Activated B cell treated with CpG ODN at 0.5 μM for 24 hours (primary cell): ENCODE data around the gene SNRNP70. TPM values are rescaled to one million over a fixed set of nuclear protein-coding genes. Genes with fewer than 3 reads are reported as not detected.

Source experiments
- ATAC-seq: fragments of 200-7000 bp; cut with Tn5 transposase; one replicate; pipeline ENCODE4 v1.10.0; 2021; ENCODE audit warnings: low read depth, mild to moderate bottlenecking, moderate library complexity
- CTCF ChIA-PET: fragments of 350-600 bp; sonication (Branson Sonifier 250); formaldehyde crosslinking; loops from one replicate; lab custom pipeline; 2021; ENCODE audit warnings: antibody characterized with exemption; lab: Charles Lee
- POLR2A ChIA-PET: fragments of 350-600 bp; sonication (Branson Sonifier 250); formaldehyde crosslinking; loops from one replicate; lab custom pipeline; 2021; ENCODE audit warnings: antibody characterized with exemption; lab: Charles Lee
- DNase-seq: peaks from one replicate; pipeline ENCODE4 v3.0.0; 2022
- H3K27ac Mint-ChIP-seq: one replicate; pipeline ENCODE4 v1.8.0; 2020; ENCODE audit warnings: mixed read lengths
- H3K27me3 Mint-ChIP-seq: one replicate; pipeline ENCODE4 v1.8.0; 2021; ENCODE audit warnings: mixed read lengths
- H3K36me3 Mint-ChIP-seq: one replicate; pipeline ENCODE4 v1.8.0; 2021; ENCODE audit warnings: low read depth, mixed read lengths
- H3K4me1 Mint-ChIP-seq: one replicate; pipeline ENCODE4 v1.8.0; 2021; ENCODE audit warnings: mixed read lengths
- H3K4me3 Mint-ChIP-seq: one replicate; pipeline ENCODE4 v1.8.0; 2020; ENCODE audit warnings: mild to moderate bottlenecking, mixed read lengths
- H3K9me3 Mint-ChIP-seq: one replicate; pipeline ENCODE4 v1.8.0; 2020; ENCODE audit warnings: mixed read lengths
- intact Hi-C: fragments of 100-400 bp; cut with micrococcal nuclease; formaldehyde crosslinking; loops from one replicate; pipeline ENCODE4 v1.15.1; 2024
- total RNA-seq: library from RNA; stranded (reverse); gene quantifications from 2 replicates; pipeline ENCODE4 v1.2.3, GENCODE V29; 2022
- TF ChIP-seq, protein P1 (sequence below): fragments of 200-600 bp; IDR thresholded peaks from one replicate; pipeline ENCODE4 v1.8.0; 2022; ENCODE audit warnings: antibody characterized with exemption, mild to moderate bottlenecking

Gene SNRNP70
- total RNA-seq, 1 donor from 2014 or later = 298 TPM

DNA sequence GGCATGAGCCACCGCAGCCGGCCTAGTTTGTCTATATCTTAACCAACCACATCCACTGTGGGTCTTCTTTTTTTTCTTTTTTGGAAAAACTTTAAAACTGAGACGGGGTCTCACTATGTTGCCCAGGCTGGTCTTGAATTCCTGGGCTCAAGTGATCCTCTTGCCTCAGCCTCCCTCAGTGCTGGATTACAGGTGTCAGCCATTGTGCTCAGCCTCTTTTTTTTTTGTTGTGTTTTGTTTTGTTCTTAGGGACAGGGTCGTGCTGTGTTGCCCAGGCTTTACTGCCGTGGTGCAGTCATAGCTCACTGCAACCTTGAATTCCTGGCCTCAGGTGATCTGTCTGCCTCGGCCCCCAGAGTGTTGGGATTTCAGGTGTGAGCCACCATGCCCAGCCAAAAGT is 7.4 kb downstream of the SNRNP70 start:
- ChIA-PET CTCF (interaction anchor here (1.1 kb wide), 1 partner anchor 106 kb away, joined by 3 read pairs; no protein-coding TSS in a partner anchor), POLR2A (no interaction called here)
- Mint-ChIP-seq H3K27ac (no peak overlapping the region), H3K36me3 (peaks cover 82% of the 10 kb centered on the region), H3K27me3 (no peaks in the 10 kb centered on the region), H3K4me3 (no peak overlapping the region), H3K4me1 (peaks cover 22% of the 10 kb centered on the region), H3K9me3 (no peaks in the 10 kb centered on the region)
- ATAC-seq = no peak
- TF ChIP-seq, protein P1, sequence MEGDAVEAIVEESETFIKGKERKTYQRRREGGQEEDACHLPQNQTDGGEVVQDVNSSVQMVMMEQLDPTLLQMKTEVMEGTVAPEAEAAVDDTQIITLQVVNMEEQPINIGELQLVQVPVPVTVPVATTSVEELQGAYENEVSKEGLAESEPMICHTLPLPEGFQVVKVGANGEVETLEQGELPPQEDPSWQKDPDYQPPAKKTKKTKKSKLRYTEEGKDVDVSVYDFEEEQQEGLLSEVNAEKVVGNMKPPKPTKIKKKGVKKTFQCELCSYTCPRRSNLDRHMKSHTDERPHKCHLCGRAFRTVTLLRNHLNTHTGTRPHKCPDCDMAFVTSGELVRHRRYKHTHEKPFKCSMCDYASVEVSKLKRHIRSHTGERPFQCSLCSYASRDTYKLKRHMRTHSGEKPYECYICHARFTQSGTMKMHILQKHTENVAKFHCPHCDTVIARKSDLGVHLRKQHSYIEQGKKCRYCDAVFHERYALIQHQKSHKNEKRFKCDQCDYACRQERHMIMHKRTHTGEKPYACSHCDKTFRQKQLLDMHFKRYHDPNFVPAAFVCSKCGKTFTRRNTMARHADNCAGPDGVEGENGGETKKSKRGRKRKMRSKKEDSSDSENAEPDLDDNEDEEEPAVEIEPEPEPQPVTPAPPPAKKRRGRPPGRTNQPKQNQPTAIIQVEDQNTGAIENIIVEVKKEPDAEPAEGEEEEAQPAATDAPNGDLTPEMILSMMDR = no peak
- DNase-seq = no peak
- intact Hi-C loops = loop anchor here (10.0 kb wide), 1 partner anchor 482 kb away; no protein-coding TSS in a partner anchor

DNA sequence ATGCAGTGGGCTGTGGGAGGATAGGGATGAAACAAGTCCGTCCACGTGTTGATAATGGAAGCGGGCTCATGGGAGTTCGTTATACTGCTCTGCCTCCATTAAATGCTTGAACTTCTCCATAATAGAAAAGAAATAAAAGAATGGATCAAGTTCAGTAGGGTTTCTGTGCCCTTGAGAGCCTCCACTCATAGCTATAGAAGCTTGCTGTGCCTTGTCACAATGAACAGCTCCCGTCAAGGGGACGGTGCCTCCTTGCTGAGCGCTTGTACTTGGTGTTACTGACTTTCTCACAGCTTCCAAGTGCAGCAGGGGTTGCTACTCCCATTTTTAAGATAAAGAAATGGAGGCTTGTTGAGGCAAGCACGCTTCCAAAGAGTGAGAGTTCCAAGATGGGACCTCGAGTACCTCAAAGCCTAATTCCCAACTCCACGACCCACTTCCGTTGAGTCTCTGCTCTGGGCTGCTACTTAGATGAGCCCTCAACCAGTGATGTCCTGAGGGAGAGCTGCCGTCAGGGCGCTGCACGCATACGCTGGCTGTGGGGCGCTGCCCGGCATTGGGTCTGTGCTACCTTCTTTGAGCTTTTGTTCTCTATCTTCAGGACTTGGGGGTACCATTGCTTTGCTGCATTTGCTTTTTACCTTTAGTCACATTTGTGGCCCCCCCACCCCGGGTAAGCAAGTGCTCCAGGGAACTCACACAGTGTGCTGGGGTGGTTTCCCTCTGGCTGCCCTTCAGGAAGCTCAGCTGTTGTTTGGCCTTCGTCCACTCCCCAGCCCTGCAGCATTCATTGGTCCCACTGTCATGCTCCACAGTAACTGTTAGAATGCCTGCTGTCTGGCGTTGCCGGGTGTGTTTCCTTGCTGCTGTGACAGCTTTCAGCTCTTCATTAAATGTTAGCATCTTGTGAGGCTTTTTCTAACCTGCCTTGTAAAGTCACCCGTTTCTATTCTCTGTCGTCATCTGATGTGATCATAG is 9.5 kb downstream of the SNRNP70 start:
- H3K27me3 Mint-ChIP-seq = no peaks in the 10 kb centered on the region
- no peak overlapping the region for H3K27ac Mint-ChIP-seq
- TF ChIP-seq, protein P1 = no peak
- intact Hi-C loops = loop anchor here (10.0 kb wide), 1 partner anchor 480 kb away; no protein-coding TSS in a partner anchor
- CTCF ChIA-PET = interaction anchor here (1.3 kb wide), 1 partner anchor 104 kb away, joined by 3 read pairs; no protein-coding TSS in a partner anchor
- DNase-seq (no peak), ATAC-seq (no peak)
- POLR2A ChIA-PET = interaction anchor here (0.7 to 0.9 kb wide), 3 partner anchors 20 to 242 kb away, joined by 3 to 5 read pairs (median 5); no protein-coding TSS in a partner anchor
- no peak overlapping the region for H3K4me3 Mint-ChIP-seq
- peaks cover 89% of the 10 kb centered on the region for H3K36me3 Mint-ChIP-seq
- H3K4me1 Mint-ChIP-seq = peaks cover 11% of the 10 kb centered on the region
- no peaks in the 10 kb centered on the region for H3K9me3 Mint-ChIP-seq

DNA sequence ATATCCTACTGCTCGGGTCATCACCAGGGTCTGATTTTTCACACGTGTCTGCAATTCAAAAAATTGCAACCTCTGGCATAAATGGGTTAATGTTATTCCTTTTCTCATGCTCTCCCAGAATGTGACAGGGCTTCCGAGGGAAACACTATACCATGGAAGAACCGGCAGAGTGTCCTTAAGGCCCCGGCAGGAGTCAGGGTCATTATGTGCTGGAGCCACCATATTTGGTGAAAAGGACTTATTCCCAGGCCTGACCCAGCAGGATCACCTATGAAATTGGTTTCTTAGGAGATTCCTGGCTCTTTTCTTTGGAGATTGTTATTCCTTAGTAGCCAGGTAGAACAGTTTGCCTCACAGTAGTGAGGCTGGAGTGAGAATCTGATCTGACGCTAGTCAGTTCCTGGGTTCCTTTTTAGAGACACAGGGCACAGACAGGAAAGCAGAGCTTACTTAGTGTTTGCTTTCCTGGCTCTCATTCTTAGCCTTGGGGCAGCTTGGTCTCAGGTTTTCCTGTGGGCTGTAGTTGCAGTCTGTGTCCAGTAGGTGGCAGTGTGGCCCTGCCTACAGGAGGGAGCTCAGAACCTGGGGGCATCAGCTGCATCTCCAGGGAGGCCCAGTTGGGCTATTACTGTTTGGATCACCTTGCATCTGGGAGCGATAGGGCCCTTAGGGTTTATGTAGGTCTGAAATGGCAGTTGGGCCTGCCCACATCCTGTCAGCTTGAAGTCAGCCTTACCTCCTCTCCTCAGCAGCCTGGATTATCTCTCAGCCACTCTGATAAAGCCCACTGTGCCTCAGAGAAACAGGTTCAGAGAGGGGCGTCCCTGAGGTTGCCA is 12.4 kb downstream of the SNRNP70 start:
- Mint-ChIP-seq H3K27me3 (no peaks in the 10 kb centered on the region), H3K36me3 (peaks cover 85% of the 10 kb centered on the region), H3K9me3 (no peaks in the 10 kb centered on the region), H3K27ac (no peak overlapping the region), H3K4me1 (peaks cover 7% of the 10 kb centered on the region), H3K4me3 (no peak overlapping the region)
- POLR2A ChIA-PET = interaction anchor here (0.7 to 1.6 kb wide), 6 partner anchors 9 to 110 kb away, joined by 3 to 10 read pairs (median 4); partner anchors contain the start of gene PPFIA3
- DNase-seq = peak; percentile 61
- peak; percentile 96 for ATAC-seq
- intact Hi-C loops = loop anchor here (1.0 to 10.0 kb wide), 5 partner anchors 49 to 477 kb away; no protein-coding TSS in a partner anchor
- TF ChIP-seq, protein P1 = peak; percentile 71
- CTCF ChIA-PET = interaction anchor here (0.6 to 4.0 kb wide), 27 partner anchors 9 to 713 kb away, joined by 3 to 54 read pairs (median 6); partner anchors contain the start of genes LIN7B, PPFIA3 and RUVBL2

DNA sequence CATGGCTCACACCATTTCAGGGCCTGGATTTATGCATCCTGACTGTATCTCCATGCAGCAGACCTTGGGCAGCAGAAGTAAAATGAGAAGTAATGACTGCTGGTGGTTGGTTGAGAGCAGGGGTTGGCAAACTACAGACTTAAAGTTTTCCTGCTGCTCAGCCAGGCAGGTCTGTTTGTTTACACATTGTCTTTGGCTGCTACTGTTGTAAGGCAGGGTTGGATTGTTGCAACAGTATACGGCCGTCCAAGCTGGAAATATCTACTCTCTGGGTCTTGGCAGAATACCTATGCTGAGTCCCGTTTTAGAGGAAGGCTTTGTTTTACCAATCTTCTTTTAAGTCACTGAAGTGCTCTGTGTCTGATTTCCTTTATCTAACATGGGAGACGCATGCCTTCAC is 13.5 kb downstream of the SNRNP70 start:
- DNase-seq = no peak
- no peaks in the 10 kb centered on the region for H3K27me3 Mint-ChIP-seq

More for the DNA sequence above, 13.5 kb downstream of the SNRNP70 start:
- Mint-ChIP-seq H3K4me1 (peaks cover 8% of the 10 kb centered on the region), H3K27ac (no peak overlapping the region), H3K4me3 (no peak overlapping the region), H3K9me3 (no peaks in the 10 kb centered on the region), H3K36me3 (peaks cover 85% of the 10 kb centered on the region)
- CTCF ChIA-PET = interaction anchor here (1.6 to 4.0 kb wide), 7 partner anchors 11 to 110 kb away, joined by 7 to 54 read pairs (median 18); partner anchors contain the start of gene LIN7B
- TF ChIP-seq, protein P1 = no peak
- intact Hi-C loops = loop anchor here (10.0 kb wide), 1 partner anchor 476 kb away; no protein-coding TSS in a partner anchor
- ATAC-seq = no peak
- POLR2A ChIA-PET = interaction anchor here (1.0 to 1.6 kb wide), 2 partner anchors 13 to 109 kb away, joined by 4 to 10 read pairs; no protein-coding TSS in a partner anchor
